ENCODE results near the gene COL18A1. TPM values are rescaled to one million over a fixed set of nuclear protein-coding genes. Genes with fewer than 3 reads are reported as not detected.
"Not testable (repeated sequence)": the region's sequence is repeated elsewhere in the genome, so short reads cannot be mapped to it uniquely, and the experiment has no call there.

The COL18A1 gene
- polyA plus RNA-seq, 1 experiment = 25.3 TPM

- TF ChIP-seq, protein P1, sequence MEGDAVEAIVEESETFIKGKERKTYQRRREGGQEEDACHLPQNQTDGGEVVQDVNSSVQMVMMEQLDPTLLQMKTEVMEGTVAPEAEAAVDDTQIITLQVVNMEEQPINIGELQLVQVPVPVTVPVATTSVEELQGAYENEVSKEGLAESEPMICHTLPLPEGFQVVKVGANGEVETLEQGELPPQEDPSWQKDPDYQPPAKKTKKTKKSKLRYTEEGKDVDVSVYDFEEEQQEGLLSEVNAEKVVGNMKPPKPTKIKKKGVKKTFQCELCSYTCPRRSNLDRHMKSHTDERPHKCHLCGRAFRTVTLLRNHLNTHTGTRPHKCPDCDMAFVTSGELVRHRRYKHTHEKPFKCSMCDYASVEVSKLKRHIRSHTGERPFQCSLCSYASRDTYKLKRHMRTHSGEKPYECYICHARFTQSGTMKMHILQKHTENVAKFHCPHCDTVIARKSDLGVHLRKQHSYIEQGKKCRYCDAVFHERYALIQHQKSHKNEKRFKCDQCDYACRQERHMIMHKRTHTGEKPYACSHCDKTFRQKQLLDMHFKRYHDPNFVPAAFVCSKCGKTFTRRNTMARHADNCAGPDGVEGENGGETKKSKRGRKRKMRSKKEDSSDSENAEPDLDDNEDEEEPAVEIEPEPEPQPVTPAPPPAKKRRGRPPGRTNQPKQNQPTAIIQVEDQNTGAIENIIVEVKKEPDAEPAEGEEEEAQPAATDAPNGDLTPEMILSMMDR (IDR thresholded peaks at IDR 0.05; ENCODE audit: low read depth, low read length) = peak; percentile 26
- Histone ChIP-seq H3K27me3 (ENCODE audit: control insufficient read depth, insufficient read depth, low read length) (no peaks in the 10 kb centered on the region), H3K9me3 (ENCODE audit: control insufficient read depth, insufficient read depth, low read length) (peaks cover 19% of the 10 kb centered on the region), H3K4me3 (ENCODE audit: low read depth, low read length) (no peak overlapping the region), H3K27ac (ENCODE audit: low read depth, low read length) (peak overlapping the region; percentile 81)
- POLR2A ChIA-PET = interaction anchor here (1.0 kb wide), 1 partner anchor 72 kb away, joined by 3 read pairs; no protein-coding TSS in a partner anchor
- DNase-seq (ENCODE audit: low read depth, low spot score) = peak; percentile 93
- CTCF ChIA-PET = no interaction called here
Measured at GRCh38 chr21:45366931-45367401, 38.0 kb upstream of the COL18A1 start.

- Histone ChIP-seq H3K9me3 (ENCODE audit: control insufficient read depth, insufficient read depth, low read length) (peaks cover 20% of the 10 kb centered on the region), H3K4me3 (ENCODE audit: low read depth, low read length) (no peak overlapping the region), H3K27me3 (ENCODE audit: control insufficient read depth, insufficient read depth, low read length) (no peaks in the 10 kb centered on the region), H3K27ac (ENCODE audit: low read depth, low read length) (peak overlapping the region; percentile 81)
- no peak for DNase-seq (ENCODE audit: low read depth, low spot score)
- CTCF ChIA-PET = no interaction called here
- POLR2A ChIA-PET = interaction anchor here (1.0 kb wide), 1 partner anchor 73 kb away, joined by 3 read pairs; no protein-coding TSS in a partner anchor
- TF ChIP-seq, protein P1 (IDR thresholded peaks at IDR 0.05; ENCODE audit: low read depth, low read length) = no peak
Measured at GRCh38 chr21:45367402-45368351, 37.3 kb upstream of the COL18A1 start.

- H3K4me3 ChIP-seq (ENCODE audit: low read depth, low read length); H3K27me3 ChIP-seq (ENCODE audit: control insufficient read depth, insufficient read depth, low read length); CTCF ChIA-PET; DNase-seq (ENCODE audit: low read depth, low spot score); POLR2A ChIA-PET; H3K27ac ChIP-seq (ENCODE audit: low read depth, low read length): not testable (repeated sequence)
- peaks cover 25% of the 10 kb centered on the region for H3K9me3 ChIP-seq (ENCODE audit: control insufficient read depth, insufficient read depth, low read length)
Measured at GRCh38 chr21:45369018-45369417, 35.9 kb upstream of the COL18A1 start.

- H3K9me3 ChIP-seq (ENCODE audit: control insufficient read depth, insufficient read depth, low read length) = peaks cover 27% of the 10 kb centered on the region
- no peaks in the 10 kb centered on the region for H3K27me3 ChIP-seq (ENCODE audit: control insufficient read depth, insufficient read depth, low read length)
- ChIA-PET CTCF (no interaction called here), POLR2A (no interaction called here)
- no peak overlapping the region for H3K4me3 ChIP-seq (ENCODE audit: low read depth, low read length)
- H3K27ac ChIP-seq (ENCODE audit: low read depth, low read length) = no peak overlapping the region
- TF ChIP-seq, protein P1 (IDR thresholded peaks at IDR 0.05; ENCODE audit: low read depth, low read length) = no peak
- DNase-seq (ENCODE audit: low read depth, low spot score) = no peak
Measured at GRCh38 chr21:45370575-45370974, 34.4 kb upstream of the COL18A1 start.

DNA sequence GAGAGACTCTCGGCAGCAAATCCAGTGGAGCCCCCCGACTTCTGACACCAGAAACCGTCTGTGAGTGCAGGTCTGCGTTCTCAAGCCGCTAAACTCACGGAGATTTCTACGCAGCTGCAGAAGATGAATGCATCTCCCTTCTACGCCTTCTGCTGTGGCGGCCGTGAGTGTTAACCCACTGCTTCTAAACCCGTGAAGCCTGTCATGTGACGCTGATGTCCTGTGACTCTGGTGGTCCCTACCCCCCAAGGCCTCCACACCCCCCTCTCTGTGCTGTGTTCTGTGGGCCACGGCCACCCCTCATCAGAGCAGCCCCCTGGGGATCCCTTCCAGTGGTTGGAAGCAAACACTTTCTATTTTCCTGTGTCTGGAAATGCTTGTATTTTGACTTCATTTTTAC lies 33.9 kb upstream of the COL18A1 start:
- TF ChIP-seq, protein P1 (IDR thresholded peaks at IDR 0.05; ENCODE audit: low read depth, low read length) = no peak
- peaks cover 27% of the 10 kb centered on the region for H3K9me3 ChIP-seq (ENCODE audit: control insufficient read depth, insufficient read depth, low read length)
- ChIA-PET POLR2A (no interaction called here), CTCF (no interaction called here)
- no peak for DNase-seq (ENCODE audit: low read depth, low spot score)
- no peaks in the 10 kb centered on the region for H3K27me3 ChIP-seq (ENCODE audit: control insufficient read depth, insufficient read depth, low read length)
- no peak overlapping the region for H3K27ac ChIP-seq (ENCODE audit: low read depth, low read length)
- H3K4me3 ChIP-seq (ENCODE audit: low read depth, low read length) = no peak overlapping the region
